GM19395 (cell line): ENCODE data around the gene HSD17B3.
A peak's percentile ranks its signal among the peaks of the same experiment; 100 is the strongest.
"Not testable (repeated sequence)": the region's sequence is repeated elsewhere in the genome, so short reads cannot be mapped to it uniquely, and the experiment has no call there.

Experiments
- ATAC-seq: cut with Tn5 transposase; IDR thresholded peaks from one replicate; pipeline ENCODE4 v1.9.1; 2021; ENCODE audit warnings: mild to moderate bottlenecking, moderate library complexity; ENCODE audit not compliant: unreplicated experiment

HSD17B3 gene

DNA sequence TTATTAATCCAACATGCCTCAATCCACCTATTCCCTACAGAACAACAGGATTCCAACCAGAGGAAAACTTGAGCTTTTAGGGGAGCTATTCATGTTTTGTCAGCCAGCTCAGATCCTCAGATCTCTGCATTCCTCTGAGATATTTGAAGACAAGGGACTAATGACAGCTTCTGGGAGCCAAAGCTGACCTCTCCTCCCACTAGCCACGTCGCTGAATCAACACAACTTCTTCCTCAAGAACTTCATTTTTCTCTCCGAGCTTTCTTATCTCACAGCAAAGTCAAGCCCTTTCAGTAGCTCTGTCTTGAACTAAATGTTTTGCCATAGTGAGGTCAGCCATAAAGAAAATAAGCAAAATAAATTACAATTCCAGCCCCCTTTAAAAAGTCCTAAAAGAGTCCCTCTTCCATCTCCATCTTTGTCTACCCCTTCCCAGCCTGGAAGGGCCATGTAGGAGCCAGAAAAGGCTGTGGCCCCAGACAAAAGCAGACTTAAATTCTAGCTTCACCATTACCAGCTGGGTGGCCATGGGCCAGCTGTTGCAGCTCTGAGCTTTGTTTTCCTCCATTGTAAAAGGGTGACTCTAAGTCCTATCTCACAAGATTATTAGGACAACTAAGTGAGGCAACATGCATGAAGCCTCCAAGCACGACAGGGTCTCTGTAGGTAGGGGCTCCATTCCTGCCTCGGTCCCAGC is 65.0 kb downstream of the HSD17B3 start:
- no peak for ATAC-seq

DNA sequence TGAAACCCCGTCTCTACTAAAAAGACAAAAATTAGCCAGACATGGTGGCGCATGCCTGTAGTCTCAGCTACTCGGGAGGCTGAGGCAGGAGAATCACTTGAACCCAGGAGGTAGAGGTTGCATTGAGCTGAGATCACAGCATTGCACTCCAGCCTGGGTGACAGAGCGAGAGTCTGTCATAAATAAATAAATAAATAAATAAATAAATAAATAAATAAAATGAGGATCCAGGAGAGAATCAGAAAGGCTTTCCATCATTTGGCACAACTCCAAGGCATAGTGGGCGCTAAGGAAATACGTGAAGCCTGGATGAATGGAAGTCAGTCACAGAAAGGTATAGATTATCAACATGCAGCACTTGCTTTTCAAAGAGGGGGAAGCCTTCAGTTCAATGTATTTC is 65.6 kb downstream of the HSD17B3 start:
- ATAC-seq, result not testable (repeated sequence)

DNA sequence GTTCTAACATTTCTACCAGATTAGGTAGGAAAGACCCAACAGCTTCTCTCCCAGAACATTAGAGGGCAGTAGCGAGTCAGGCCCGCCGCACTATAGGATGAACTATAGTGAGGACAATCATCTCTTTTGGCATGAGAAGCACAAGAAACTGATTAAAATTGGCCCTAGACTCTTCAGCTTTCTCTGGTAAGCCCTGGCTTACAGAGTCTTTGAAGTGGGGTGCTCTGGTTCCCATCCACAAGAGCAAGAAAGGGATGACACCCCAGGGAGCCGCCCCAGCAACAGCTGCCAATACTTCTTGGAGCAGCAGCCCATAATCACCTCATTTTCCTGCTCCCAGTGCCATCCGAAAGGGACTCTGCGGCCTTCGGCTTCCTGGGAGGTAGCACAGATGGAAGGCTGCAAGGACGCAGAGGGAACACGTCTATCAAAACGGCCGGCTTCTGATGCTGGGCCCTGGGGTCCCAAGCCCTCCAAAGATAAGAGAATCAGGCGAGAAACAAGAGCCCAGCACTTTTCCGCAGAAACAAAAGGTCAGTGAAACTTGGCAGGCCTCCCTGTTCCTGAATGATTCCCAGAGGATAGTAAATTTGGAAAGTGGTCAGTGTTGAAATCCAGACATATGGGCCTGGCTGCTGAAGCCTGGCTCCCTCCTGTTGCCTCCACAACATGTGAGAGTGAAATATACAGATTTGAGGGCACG is 69.3 kb downstream of the HSD17B3 start:
- no peak for ATAC-seq

DNA sequence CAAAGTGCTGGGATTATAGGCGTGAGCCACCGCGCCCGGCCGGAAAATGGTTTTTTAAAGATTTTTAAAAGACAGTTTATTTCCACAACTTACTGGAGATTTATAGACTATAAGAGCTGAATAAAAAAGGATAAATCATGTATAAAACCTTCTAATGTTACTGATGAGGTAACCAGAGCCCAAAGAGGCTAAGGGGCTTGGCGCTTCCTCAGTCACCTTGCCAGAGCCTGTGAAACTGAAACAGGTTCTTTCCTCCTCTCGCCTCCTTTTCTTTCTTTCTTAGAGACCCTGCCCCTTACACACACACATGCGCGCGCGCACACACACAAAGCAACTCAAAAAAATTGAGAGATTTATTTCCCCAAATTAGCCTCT is 69.8 kb downstream of the HSD17B3 start:
- ATAC-seq, result no peak

DNA sequence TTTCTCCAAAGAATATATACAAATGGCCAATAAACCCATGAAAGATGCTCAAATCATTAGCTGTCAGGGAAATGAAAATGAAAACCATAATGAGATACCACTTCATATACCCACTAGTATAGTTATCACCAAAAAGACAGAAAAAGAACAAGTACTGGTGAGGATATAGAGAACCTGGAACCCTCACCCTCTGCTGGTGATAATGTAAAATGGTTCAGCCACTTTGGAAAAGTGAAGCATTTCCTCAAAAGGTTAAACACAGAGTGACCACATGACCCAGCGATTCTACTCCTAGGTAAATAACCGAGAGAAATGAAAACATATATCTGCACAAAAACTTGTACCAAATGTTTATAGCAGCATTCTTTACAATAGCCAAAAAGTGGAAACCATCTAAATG is 72.0 kb downstream of the HSD17B3 start:
- no peak for ATAC-seq

DNA sequence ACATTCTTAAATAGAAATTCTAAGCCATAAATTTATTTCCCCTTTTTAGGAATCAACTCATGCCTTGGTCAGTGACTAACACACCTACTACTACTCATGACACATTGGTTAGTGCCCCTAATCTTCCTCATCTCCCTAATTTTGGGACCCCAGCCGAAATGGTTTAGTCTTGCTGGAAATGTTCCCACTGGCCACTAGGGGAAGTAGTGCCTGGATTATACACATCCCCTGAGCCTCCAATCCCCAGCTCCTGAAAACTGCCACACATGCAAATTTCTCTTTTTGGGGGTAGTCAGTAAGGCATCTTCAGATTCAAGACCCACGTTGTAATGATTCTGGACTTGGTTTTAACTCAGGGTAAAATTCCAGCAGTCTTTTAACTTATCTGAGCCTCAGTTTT is 79.8 kb downstream of the HSD17B3 start:
- no peak for ATAC-seq

DNA sequence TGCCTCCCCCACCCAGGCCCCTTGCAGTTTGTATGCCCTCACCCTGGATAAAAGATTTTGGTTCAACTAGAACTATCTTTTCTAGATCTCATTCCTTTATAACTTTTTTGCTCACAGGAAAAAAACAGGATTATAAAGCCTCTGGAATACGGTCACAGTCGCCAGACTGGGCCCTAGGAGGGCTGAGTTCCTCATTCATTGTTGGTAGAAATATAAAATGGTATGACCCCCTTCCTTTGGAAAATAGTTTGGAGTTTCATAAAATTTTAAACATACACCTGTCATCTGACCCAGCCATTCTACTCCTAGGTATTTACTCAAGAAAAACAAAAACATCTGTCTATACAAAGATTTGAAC is 82.1 kb downstream of the HSD17B3 start:
- ATAC-seq, result no peak

DNA sequence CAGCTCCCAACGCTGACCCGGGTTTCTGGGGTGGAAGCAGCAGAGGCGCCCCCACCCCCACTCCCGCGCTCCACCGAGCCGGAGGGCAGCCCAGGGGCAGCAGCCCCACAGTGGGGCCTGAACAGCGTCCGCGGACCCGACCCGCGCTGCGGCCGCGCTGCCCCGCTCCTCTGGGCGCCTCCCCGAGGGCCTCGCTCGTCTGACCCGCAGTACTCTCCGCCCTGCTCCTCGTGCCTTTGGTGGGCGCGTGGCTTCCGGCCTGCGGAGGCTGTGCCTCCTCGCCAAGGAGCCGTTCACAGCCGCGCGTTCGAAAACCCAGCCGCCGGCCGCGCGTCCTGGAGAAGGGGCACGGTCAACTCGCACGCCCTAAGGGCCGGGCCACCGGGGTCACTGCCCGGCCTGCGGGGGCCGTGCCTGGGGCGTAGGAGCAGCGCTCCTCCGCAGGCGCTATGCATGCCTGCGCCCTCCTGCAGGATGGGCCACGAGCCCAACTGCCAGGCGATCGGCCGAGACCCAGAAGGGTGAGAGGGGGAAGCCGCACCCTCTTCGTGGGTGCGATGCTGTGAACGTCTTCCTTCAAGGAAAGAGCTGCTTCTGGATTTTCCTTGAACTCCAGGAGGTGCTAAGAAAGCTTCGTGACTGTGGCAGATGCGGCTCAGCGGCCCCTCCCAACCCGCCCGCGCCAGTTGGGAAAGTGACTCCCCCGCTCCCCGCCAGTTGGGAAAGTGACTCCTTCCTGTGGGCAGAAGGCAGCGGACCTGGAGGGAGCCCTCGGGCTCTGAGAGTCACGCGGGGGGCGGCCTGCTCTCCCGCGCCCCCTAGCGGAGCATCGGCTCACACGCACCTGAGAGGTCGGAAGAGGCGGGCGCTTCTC is 82.7 kb downstream of the HSD17B3 start:
- no peak for ATAC-seq

DNA sequence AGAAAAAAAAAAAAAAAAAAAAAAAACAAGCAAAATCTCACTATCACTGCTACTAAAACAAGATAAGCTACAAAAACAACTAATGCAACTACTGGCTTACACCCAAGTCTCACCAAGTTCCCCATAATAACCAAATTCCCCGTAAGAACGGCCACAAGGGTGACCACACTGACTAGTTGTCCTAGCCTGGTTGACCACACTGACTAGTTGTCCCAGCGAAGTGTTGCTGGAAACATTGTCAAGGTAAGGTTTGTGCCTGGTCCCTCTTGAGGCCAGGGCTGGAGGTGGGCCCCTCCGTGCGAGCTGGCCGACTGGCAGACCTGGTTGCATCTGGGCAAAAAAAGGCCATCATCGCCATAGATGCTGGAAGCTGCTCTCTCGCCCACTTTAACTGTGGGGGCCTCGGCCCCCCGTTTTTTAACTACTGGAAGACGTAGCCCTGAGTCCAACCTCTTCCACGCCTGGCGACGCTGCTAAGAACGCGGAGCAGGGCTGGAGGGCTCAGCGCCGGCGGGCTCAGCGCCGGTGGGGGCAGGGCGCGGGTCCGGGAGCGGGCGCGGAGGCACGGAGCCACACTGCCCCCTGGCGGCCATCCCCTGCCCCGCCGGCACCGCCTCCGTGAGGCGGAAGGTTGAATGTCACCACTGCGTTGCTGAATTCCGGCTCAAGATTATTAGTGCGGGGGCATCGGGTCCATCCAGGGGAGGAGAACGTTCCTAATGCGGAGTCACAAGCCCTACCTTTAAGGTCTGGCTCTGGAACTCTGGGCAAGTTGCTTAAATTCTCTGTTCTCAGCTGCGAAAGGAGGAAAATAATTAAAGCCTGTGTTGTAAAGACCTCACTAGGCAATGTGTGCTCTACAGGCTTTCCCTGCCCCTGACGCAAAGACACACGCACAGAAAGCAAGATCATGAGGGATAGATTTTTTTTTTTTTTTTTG is 84.0 kb downstream of the HSD17B3 start:
- peak; percentile 75 for ATAC-seq

DNA sequence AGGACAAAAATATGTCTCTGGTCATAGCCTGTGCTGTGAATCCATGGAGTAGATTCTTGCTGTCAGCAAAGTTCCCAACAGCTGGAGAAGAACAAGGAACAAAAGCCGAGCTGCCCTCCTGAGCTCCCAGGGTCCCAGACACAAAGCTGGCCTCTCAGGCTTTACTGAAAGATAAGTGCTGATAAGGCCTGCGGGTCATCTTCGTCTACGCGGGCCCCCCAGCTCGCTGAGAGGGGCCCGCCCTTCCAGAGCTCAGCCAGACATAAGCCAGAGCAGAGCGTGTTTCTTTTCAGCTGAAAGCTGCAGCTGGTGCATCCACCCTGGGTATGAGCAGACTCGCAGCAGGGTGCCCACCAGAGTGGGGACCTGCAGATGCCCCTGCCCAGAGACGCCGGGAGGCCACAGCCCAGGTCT is 84.7 kb downstream of the HSD17B3 start:
- ATAC-seq, result no peak

DNA sequence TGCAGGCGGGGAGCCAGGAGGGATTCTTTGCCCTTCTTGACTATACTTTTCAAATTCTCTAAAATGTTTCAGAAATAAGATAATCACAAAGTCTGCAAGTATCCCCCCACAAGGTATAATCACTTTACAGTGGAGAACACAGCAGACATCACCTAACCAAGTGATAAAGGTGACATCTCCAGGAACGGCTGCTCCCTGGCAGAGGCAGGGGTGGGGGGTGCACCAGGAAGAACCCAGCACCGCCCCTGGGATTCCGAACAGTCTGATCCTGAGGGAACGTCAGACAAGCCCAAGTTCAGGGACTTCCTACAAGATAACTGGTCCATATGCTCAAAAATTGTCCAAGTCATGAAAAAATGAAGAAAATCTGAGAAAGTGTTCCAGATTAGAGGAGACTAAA is 85.4 kb downstream of the HSD17B3 start:
- ATAC-seq, result no peak

DNA sequence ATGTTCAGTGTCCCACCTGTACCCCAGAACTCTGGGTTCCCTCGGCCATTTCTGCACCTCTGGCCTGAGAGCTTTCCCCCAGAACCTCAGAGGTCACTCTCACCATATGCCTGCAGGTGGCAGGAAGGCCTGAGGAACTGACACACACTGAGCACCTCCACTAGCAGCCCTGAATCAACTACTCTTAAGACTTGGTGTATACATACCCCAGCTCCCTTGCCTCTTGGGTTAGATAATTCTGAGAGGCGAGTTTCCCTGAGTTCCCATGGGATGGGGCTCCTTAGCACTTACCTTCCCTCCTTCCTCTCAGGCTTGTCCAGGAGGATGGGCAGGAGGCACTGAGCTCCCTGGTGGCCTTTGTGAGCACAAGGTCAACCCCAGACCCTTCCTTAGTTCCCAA is 86.1 kb downstream of the HSD17B3 start:
- no peak for ATAC-seq

DNA sequence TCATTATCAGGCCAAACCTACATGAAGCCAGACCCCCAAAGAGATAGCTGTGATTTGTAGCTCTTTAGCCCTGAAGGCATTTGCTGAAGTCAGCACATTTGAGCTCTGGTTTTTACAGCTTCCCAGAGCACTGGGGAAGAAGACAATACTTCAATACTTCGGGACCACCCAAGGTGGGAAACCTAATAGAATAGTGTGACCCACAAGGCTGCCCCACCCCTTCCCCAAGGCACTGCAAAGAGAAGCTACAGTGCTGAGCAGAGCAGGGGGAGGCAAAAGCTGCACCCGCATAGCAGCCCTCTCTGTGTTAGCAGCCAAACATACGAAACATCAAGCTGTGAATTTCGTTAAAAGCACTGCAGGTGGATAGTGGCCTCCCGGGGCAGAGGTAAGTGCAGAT is 87.3 kb downstream of the HSD17B3 start:
- ATAC-seq, result no peak

DNA sequence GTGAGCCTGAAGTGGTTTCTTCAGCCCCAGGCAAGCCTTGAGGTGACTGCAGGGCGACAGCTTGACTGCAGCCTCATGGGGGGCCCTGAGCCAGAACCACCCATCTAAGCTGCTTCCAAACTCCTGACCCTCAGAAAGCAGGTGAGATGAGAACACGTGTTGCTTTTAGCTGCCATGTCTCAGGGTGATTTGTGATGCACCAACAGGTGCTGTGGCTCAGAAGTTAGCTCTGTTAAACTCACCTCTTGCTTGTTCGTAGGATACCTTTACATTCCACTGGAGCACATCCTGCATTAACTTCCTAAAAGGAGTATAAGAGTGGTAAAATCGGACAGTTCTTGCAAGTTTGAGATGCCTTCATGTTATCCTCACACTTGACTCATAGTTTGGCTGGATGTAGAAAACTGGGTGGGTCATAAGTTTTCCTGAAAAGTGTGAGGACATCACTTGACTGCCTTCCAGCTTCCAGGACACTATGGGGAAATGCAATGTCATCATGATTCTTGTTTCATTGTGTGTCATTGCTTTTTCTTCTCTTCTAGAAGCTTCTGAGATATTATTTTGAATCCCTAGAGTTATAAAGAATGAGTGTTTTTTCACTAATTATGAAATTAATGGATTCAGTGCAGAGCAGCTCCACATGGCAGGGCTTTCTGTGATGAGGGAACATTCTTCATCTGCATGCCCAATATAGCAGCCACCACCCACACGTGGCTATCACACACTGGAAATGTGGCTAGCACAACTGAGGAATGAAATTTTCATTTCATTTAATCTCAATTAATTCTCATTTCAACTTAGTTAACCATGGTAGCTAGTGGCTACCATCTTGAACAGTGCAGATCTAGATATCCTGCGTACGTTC is 92.3 kb downstream of the HSD17B3 start:
- ATAC-seq, result no peak

DNA sequence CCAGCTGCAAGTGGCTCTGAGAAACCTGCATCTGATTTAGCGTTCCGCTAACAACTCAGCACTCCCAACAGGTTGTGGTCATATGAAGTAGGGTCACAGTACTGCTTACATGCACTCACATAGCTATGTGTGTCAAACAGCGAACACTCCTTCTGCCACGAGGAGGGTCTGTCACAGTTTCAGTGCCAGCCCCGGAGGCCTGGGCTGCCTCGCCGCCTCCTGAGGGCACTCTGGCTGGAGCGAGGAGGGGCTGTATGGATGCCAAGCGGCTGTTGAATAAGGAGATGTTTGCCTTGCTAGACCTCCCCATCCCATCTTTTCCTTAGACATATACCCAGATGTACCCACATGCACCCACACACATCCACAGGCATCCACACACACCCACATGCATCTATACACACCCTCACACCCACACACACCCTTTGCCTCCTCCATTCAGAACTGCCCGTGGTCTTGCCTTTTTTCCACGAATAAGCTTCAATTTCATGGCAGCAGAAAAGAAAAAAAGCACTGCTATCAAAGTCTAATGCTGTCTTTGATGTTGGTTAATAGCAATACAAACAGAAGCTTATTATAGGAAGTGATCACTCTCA is 95.7 kb downstream of the HSD17B3 start:
- no peak for ATAC-seq

DNA sequence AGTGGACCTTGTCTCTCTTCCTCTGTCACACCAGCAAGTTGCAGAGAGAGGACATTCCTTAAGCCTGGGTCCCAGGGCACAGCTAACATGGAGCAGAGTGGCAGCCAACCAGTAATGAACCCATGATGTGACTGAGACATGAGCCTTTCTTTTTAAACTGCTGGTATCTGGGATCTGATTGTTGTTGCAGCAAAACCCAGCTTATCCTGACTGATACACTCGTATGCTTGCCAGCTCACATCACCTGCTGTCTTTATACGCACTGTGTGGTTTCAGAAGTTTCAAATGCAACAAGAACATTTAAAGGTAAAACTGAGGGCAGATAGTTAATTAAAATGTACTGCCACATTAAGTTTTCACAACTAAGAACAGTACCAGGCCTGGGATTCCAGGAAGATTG is 97.1 kb downstream of the HSD17B3 start:
- no peak for ATAC-seq

DNA sequence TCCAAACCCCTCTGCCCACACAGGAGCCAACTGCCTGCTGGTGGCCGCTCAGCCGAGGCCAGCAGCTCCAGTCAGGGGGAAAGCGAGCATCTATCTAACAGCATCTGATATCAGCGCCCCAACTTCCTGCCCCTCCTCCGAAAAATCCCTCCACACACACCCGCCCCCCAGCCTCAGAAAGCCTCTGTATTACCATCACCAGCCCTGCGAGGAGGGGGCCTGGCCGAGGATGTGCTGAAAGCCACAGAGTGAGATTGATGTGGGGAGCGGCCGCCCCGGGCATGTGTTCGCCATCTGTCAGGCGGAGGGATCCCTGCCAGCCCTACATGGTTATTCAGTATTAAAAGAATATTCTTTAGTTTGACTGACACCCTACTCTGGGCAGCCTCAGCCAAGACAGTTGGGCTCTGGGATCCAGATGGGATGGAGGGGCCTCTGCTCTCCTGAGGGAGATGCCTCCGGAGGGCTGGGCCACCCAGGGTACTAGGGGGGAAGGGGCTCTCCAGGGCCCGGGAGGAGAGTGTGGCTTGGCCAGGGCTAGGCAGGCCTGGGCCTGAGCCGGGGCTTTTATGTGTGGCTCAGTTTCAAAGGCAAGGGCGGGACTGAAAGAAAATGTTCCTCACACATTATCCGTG is 98.0 kb downstream of the HSD17B3 start:
- no peak for ATAC-seq

DNA sequence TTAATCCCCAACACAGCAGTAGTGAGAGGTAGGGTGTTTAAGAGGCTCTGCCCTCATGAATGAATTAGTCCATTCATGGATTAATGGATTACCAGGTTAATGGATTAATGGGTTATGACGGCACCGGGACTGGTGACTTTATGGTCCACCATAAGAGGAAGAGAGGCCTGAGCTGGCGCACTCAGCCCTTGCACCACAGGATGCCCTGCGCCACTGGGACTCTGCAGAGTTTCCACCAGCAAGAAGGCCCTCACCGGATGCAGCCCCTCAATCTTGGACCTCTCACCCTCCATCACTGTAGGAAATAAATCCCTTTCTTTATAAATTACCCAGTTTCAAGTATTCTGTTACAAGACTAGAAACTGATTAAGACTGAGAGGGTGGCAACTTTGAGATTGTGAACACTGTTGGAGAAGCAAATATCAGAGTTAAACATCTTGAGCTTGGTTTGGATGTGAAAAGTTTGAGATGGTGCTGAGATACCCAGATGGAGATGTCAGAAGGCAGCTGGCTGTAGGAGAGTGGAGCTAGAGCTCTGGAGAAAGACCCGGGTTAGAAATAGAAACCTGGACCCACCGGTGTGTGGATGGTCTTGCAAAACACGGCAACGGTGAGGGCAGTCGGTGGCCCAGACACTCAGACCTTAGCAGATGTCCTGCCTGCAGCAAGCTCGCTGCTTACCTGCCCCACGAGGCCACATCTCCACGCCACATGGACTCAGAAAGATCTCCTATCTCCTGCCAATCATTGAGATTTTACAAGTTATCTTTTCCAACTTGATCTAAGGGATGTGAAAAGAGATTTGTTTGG is 98.8 kb downstream of the HSD17B3 start:
- no peak for ATAC-seq
